UCSD-AML1 (cell line): ENCODE measurements around the gene ZNF831.

Source experiments
- DNase-seq: peaks from one replicate; lab custom pipeline; 2025; ENCODE audit not compliant: unreplicated experiment; lab: John Stamatoyannopoulos, UW

Gene ZNF831

DNA sequence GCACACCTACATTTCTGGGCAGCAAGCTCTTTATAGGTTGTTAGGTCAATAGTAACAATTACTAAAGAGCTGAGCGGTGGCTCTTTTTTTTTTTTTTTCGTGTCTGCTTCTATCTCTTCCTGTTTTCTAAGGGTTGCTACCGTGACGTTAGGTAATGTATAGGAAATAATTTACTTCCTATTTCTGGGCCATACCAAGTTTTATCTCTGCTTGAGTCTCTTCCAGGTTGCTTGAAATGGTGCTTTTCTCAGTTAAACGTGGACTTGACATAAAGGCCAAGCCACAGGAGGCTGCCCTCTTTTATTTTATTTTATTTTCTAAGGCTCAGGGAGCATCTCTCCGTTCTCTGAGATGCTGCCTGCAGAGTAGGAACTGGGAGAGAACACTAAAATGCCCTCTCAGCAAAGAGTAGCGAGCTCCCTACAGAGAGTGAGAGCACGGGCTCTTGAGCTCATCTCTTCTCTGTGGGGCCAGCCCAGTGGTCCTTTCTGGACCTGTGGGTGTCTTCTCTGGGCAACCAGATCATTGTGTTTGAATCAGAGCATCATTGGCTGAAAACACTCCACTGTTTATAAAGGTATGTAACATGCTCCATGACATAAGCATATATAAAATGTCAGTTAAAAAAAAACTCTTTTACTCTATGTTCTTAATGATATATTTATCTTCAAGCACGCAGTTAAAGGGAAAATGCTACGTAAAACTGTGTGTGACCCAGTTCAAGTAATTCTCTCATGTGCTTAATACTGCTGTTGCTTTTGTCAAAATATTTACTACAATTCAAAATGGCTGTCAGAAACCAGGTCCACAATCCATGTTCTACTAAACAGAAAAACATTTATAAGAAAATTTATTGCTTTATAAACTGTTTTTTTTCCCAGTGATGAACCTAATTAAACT lies at the start of gene ZNF831:
TSS of gene ZNF831 (plus strand) at position 191 of the 900 bp plus-strand sequence. CDS start 27,199 bp downstream, outside the sequence.
- DNase-seq, result no peak

GRCh38 chr20:59117526-59117925 lies 46.1 kb upstream of the ZNF831 start:
- no peak for DNase-seq

- no peak for DNase-seq
These were observed 44.8 kb upstream of the ZNF831 start for GRCh38 chr20:59118855-59119254.

DNA sequence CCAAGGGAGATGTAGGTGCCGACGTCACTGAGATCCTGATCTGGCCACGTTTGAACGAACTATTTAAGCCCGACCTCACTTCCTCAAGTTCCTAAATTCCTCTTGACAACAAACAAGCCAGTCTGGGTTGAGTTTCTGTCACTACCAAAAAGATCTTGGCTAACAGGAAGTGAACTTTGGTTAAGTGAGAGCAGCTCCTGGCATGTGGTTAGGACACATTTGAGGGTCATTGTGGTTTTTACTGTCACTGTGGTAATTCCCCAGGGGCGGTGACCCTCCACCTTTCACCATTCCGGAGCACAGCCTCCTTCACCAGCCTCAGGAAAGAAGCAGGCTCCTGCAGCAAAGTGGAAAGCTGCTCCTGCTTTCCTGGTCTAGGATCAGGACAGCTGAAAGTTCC lies 43.1 kb upstream of the ZNF831 start:
- DNase-seq, result no peak

- DNase-seq, result no peak
These were observed 42.7 kb upstream of the ZNF831 start for GRCh38 chr20:59120919-59121318.

- DNase-seq, result no peak
These were observed 41.7 kb upstream of the ZNF831 start for GRCh38 chr20:59121714-59122565.

DNA sequence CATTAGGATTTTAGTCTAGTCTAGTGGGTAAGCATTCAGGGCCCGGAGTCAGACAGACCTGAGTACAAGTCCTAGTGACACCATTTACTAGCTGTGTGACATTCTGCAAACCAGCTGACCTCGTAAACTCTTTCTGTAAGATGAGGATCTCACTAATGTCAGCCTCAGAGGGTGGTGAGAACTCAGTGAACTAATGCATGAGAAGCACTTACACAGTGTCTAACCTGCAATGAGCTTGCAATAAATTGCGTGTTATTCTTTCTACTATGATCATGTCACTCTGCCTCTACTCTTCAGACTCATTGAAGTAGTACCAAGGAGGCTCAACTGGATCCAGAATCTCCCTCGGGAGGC lies 41.1 kb upstream of the ZNF831 start:
- DNase-seq, result no peak

DNA sequence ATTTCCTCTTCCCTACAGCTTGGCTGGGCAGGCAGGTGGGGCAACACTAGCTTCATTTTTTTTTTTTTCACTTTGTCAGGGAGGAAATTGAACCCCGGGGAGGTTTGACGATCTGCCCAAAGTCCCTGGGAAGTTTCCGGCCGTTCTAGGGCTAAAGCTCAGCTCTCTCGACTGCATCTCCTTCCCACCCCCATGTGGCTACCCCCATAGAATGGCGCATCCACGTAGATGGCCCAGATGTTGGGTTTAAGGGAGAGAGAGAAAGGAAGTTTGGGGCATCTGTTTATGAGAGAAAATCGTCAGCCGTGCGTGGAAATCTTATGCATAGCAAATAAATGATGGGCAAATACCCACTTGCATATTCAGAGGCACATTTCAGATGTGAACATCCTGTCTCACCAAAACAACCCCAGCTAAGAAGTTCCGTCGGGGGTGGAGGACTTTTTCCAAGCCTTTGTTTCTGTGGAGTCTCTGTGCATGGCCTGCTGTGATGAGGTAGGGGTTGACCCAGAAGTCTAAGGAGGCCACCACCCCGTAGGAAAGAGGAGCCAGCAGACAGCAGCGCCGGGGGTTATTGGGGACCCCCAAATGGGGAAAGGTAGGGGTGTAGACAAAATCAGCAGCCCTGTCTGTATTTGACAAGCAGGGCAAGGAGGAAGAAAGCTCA lies 40.5 kb upstream of the ZNF831 start:
- DNase-seq, result no peak

DNA sequence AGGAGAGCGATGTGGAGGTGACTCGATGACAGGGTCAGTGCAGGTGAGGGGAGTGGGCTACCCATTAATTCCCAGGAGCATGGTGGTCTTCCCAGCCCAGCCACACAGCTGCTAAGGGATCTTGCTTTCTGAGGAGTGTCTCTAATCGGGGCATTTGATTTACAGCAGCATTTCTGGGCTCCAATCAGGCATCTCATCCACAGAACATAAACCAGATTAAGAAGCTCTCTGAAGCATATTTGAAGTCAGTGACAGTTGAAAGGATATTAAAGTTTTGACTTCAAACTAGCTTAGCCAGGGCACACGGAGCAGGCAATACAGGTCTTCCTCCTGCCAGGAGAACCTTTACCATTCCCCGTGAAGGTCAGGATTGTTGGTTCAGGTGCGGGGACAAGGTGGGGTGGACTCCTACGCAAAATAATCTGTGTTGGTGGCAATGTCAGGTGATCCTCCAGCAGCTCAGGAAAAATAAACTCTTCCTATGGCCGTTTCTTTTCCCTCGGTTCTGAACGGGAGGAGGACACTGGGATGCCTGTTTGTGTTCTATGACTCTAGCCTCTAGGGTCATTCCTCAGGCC lies 39.9 kb upstream of the ZNF831 start:
- DNase-seq, result no peak

GRCh38 chr20:59124296-59125029 lies 39.2 kb upstream of the ZNF831 start:
- DNase-seq, result no peak

DNA sequence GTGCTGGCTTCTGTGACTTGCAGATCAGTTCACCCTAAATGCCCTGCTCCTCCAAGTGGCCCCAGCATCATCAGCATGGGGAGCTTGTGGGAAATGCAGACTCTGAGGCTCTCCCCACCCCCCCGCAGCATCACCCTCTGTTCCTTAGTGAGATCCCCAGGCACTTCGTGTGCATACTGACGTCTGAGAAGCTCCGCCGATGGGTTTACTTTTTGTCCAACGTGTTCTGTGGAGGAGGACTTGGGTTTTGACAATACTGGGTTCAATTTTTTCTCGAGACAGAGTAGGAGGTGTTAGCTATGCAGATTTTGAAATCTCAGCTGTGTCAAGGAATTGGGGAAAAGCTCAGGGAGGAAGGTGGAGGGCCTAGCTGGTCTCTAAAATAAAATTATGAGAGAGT lies 38.3 kb upstream of the ZNF831 start:
- no peak for DNase-seq

- DNase-seq, result no peak
These were observed 37.8 kb upstream of the ZNF831 start for GRCh38 chr20:59125836-59126235.

DNA sequence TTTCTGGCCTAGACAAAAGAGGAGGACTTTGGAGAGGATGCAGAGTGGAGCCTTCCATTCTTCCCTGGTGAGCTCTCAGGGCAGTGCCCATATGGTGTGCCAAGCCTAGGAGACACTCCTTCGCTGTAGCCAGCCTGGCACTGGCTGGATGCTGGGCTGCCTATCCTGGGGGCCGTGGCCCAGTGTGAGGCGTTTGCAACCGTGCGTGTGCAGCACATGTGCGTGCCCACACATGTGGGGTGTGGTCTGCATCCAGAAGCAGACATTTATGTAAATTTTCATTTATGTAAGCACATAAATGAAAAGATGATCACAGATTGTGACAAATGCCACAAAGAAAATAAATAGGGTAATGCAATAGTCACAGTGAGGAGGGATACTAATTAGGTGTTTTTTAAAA lies 35.8 kb upstream of the ZNF831 start:
- DNase-seq, result no peak

- no peak for DNase-seq
These were observed 31.9 kb upstream of the ZNF831 start for GRCh38 chr20:59131551-59132285.

- DNase-seq, result no peak
These were observed 29.4 kb upstream of the ZNF831 start for GRCh38 chr20:59134182-59134581.

- DNase-seq, result no peak
These were observed 28.5 kb upstream of the ZNF831 start for GRCh38 chr20:59135093-59135492.

DNA sequence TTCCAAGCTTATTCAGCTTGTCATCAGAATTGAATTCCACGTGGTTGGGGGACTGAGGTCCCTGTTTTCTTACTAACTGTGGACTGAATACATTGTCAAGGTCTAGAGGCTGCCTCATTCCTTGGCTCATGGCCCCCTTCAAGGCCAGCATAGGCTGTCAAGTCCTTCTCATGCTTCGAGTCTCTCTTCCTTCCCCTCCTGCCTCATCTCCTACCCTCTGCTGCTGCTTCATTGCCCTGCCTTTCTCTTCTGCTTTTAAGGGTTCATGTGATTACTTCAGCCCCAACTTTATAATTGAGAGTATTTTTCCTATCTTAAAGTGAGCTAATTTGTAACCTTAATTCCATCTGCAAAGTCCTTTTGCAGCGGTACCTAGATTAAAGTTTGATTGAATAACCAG lies 27.6 kb upstream of the ZNF831 start:
- DNase-seq, result no peak

GRCh38 chr20:59137532-59137931 lies 26.1 kb upstream of the ZNF831 start:
- no peak for DNase-seq

DNA sequence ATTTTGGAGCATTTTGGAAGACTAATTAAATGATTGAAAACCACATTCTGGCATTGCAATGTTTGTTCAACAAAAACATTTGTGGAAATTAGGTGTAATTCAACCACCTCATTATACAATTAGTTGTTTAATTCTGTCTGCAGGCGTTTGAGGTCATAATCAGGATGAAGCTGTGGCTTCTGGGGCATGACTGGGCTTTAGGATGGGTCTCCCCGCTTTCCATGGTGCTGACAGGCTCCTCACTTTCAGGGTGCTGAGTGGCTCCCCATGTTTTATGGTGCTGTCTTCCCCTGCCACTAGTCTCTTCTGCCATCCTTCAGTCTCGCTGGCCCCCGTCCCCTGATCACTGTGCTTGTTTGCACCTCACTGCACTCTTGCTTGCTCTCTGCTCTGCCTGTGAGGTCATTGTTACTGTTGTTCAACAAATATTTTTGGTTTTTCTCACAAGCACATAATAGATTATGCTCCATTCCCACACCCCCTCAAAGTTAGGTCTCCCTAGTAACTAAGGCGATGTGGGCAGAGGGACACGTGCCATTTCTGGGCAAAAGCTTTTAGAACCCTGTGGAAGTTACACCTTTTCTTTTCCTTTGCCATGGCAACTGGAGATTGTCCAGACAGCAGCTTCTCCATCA lies 25.4 kb upstream of the ZNF831 start:
- no peak for DNase-seq
